Measurements from ENCODE around the gene TNIP1.

TNIP1 gene

DNA sequence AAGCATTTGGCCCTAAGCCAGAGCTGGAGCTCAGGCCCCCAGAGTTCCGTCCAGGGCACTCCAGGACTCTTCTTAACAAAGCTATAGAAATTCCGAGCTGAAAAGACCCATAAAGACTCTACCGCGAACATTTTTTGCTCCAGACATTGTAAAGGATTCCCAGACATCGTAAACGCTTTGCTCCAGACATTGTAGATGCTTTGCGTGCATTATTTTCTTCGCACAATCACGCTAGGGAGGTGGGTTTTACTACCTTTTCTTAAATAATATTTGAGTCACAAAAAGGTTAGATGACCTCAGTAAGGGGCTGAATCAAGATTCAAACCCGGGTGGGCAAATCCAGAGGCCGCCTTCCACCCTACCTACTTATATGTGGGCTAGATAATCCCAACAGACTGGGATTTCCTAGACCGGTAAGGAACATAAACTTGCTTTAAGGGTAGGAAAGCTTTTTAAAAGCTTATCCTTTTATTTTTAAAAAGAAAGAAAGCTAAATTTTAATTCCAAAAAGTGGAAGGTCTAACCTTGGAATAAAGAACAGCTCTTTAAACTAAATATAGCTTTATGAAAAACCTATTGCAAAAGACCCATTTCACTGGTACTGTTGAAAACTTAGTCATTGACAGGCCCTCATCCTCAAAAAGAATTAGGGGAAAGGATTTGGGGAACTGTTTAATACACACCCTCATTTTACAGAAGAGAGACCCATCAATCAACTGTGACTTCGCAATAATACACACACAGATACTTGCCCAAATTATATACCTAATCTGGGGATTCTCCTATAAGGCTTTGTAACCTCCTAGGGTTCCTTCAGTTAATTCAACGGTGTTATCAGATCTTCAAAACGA is 822 bp upstream of the TNIP1 start:
- no peak for DNase-seq

DNA sequence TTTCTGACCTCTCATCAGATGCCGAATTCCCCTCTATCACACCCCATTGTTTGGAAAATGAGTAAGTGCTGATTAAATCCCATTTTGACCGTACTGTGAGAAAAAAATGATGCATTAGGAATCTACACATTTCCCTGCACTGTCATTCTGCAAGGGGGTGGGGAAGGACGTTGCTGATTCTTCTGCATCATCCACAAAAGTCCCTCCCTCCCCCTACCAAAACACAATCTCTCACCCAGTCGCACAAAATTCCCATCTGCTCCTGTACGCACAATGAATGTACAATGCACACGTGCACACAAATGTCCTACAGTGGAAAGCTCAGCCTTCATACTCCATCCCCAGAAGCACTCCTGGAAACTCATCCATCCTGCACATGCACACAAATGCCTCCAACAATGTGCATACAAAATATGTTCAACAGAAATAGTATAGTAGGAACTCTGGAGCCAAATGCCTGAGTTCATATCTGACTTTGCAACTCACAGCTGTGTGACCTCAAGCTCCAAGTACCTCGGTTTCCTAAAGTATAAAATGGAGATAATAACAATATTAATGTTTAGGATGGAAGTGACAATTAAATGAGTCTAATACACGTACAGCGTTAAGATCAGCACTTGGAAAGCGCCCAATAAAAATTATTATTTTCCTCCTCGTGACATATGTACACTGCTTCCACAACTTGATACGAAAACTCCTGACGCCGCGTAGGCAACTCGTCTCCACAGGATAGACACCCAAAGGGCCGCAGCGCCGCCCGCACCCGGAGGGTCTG is 809 bp downstream of the TNIP1 start:
- no peak for DNase-seq

DNA sequence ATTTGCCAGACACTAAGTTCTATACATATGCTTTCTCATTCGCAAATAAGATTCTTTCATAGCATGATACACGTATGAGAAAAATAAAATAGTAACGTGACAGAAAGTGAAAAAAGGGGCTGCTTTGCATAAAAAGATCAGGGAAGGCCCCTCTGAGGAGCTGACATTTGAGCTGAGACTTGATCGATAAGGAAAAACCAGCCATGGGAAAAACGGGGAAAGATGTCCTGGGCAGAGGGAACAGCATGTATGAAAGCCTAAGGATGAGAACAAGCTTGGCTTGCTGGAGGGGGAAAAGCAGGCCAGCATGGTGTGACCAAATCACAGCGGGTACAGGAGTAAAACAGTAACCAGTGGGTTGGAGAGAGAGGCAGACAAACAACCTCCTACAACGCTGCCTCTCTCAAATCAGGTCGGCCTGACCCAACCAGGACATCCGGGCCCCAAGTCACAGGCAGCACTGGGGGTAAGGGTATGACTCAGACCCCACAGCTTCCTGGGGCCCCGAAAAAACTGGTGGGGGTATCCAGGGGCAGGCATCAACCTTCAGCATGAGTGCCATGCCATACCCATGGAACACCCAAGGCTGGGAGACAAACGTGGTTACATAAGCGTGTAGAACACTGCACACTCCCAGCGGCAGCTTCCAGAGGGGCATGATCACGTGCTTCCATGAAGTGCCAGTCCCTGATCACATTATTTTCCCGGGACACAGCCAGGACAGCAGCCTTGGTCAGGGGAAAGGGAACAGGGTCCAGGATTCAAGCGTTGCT is 2.2 kb downstream of the TNIP1 start:
- no peak for DNase-seq

DNA sequence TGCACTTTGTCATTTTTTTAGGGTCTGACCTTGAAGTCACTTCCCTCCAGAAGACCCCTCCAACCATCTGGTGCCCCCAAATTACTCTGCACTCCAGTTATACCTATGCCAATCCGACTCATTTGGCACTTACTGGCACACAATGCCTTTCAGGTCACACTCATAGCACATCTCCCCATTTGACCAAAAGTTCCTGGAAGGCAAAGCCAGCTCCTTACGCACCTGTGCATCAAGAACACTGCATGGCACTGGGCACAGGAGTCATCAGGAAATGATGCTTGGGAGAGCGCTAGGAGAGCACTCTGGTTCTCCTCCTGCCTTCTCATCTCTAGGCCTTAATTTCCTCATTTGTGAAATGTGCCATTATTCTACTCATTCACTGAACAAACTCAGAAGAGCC is 2.9 kb downstream of the TNIP1 start:
- DNase-seq, result no peak

DNA sequence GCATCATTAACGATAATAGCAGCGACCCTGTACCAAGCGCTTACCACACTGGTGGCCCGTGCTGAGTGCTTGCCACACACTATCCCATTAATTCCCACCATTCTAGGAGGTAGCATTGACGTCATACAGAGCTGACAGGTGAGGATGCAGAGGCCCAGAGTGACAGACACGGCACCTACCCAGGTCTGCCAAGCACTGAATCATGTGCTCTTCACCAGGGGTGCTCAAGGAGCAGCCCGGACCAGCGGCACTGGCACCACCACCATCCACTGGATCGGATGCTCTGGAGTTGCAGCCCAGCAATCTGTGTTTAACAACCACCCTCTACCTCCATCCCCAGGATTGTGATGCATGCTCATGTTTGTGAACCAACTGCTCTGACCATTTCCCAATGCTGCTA is 3.4 kb downstream of the TNIP1 start:
- DNase-seq, result no peak

DNA sequence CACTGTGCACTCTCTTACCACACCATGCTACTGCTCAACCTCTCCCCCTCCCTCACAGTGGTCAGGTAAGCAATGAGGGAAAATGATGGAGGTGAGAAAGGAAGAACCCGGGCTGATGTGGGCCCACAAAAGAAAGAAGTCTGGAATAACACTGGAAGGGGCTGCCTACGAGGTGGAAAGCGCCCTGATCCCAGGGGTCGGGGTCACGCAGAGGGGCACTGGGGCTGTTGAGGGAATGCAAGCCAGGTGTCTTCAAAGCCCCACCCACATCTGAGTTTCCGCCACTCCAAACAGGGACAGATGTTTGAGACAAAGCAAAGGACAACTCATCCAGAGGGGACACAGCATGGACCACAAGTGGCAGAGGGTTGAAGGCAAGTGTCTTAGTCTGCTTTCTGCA is 4.2 kb downstream of the TNIP1 start:
- DNase-seq, result no peak

DNA sequence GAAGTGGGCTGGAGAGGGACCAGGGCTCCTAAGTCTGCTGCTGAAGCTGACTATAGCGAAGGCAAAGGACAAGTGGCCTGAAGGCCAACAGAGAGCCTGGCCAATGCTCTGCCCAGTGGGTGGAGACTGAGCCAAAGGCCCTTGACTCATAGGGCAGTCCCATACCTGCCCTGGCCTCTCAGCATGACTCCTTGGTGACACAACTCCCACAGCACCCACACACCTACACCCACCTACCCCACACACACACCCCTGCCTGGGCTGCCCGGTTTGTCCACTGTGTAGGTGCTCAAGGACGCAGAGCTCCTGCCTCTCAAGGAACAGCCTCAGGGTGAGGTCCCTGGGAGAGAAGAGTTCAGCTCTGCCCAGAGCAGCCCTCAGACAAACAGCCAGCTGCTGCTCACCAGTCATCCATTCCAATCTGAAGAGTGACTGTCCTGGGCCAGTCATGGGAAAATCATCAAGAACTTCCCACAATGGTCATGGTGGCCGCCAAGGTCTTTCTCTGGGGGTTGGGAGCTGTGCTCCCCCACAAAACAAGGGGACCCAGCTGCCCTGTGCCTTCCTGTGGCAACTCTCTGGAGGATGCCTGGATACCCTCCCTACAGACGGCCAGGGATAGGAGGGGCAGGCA is 5.0 kb downstream of the TNIP1 start:
- no peak for DNase-seq

DNA sequence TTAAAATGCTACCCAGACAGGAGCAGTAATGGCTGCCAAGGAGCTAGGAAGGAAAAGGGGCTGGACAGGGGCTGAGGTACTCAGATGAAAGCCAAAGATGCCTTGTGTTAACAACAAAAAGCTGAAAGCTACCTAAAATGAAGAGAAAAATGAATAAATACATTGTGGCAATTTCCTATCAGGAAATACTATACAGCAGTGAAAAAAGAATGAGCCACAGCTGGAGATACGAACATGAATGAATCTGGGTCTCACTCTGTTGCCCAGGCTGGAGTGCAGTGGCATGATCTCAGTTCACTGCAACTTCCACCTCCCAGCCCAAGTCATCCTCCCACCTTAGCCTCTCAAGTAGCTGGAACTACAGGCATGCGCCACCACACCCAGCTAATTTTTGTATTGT is 6.3 kb downstream of the TNIP1 start:
- no peak for DNase-seq

DNA sequence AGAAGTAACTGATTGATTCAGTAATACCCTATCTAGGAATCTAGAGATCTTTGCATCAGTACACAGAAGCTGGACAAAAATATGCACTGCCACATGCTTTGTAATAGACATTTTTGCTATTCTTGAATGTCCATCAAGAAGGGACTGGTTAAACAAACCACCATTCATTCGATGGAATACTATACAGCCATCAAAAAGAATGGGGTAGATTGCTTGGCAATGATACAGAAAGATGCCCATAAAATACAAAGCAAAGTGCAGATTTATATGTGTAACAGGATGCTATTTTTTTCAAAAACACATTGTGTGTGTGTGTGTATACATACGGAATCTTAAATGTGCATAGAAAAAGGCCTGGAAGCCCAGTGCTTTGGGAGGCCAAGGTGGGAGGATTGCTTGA is 7.6 kb downstream of the TNIP1 start:
- DNase-seq, result no peak

DNA sequence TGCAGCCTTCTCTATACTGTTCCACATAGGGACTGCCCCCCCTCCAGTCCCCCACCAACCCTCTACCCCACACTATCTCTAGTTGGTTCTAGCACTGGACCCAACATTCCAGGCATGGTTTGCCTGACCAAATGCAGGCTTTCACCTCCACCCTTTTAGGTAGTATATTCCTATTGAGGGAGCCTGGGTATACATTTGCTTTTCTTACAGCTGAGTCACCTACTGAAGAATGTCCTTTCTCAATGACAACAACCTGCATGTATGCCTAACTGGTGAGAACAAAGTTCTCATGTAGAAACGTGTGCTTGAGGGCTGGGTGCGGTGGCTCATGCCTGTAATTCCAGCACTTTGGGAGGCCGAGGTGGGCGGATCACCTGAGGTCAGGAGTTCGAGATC is 8.2 kb downstream of the TNIP1 start:
- no peak for DNase-seq

DNA sequence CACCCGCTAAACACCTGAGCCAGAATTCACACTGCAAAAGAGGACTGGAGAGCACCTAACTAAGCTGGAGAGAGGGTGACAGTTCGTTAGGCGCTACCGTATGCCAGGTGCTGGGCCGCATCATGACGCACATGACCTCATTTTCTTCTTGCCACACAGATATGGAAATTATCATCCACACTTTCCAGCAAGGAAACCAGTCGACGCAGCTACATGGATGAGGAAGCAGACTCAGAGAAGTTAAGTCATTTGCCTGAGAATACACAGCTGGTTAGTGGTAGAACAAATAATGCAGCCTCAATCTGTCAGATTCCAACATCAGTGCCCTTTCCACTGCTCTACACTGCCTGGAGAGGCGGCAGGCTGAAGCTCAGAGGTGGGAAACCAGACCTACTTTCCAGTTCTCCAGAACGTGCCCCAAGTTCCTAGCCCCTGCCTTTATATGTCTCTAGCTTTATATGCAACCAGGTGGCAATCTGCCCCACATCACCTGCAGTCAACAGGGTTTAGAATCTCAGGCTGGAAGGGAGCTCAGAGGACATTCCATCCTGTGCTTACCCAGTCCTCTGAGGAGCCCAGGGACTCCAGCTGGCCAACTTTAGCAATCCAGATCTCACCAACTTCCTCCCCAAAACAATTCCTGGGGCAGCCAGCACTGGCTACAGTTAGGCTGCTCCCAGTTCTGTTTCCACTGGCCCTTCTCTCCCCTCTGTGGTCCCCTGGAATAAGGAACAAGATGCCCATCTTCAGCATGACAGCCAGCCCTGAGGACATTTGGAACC is 8.8 kb downstream of the TNIP1 start:
- DNase-seq, result no peak

DNA sequence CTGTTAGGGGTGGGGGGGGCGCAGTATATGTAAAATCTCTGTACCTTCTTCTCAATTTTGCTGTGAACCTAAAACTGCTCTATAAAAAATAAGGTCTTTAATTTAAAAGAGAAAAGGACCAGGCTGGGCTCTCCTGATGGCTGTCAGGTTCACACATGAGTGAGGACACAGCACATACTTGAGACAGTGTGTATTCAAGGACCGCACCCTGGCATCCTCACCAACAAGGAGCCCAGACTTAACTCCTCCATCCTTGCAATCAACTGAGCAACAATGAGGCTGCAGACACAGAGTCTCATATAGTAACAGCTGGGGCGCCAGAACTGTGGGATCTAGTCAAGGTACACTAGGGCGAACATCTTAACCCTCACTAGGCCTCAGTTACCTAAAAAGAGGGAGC is 9.8 kb downstream of the TNIP1 start:
- DNase-seq, result no peak

DNA sequence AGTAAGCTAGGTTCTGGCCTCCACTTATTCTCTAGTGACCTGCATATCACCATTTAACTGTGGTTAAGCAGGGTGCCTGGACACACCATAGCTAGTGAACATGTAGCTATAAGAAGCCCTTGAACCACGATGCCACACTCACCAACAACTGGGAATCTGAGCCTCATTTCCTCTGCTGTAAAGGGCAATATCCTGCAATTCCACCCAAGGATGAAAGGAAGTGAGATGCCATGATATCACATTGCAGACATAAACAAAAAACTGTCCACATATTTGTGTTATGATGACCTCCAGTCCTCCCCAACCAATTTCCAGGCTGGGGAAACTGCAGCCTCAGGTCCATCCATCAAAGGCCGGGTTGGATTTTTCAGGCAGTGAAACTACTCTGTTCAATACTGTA is 10.4 kb downstream of the TNIP1 start:
- no peak for DNase-seq

DNA sequence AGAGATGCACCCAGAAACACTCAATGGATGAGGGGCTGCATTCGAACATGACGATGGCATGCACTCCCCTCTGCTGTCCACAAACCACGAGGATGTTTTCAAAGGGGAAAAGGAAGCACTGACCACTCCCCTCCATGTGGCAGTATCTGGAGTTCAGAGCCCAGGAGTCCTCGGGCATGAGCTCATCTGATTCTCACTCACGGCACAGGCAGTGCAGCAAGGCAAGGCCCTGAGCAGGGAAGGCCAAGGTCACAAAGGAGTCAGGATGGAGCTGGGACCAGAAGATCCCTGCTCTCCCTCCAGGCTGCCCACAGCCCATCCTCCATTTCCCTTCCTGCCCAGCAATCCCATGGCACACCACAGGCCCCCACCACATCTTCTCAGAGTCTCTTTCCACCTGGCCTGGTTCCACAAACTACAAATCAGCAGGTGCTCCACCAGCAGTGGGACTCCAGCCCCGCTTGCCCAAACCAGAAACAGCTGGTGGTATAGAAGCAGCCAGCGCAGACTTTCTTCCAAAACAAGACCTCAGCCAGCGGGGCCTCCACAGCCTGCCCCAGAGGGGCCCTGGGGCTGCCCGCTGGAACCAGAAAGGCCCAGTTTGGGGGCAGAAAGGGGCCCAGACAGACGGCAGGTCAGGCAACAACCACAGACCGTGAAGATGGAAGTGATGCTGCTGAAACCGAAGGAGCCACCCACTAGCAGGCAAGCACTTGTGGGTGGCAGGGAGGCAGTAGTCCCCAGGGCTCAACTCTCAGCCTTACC is 12.2 kb downstream of the TNIP1 start:
- DNase-seq, result no peak

DNA sequence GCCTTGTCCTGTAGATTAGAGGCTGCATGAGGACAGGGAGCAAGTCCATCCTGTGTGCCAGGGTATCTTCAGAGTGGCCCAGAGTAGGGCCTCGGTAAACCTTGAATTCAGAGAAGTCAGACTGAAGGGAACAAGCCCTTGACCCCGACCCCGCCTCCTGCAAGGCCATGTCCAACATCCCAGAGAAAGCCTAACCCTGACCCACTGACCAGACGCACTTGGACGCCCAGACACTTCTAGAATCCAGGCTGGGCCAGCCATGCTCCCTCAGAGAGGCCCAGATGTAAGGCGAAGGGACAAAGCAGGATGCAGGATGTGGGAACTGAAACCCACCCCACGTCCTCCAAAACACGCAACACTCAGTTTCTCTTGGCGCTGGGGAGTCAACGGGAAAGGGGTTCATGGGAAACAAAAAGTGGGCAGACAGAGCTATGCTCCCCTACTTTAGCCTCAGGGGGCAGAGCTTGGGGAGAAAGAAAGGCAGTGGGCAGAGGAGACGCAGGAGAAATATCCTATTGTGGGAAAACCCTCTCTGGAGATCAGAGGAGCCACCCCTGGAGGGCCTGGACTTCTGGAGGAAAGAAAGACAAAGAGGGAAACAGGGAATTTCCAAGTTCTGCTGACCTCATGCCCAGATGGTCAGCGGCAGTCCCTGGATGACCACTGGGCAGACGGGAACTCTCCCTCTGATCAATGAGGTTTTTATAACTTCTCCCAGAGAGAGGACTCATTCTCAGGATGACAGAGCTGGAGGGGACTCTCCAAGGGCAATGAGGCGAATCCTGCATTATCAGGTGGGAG is 13.0 kb downstream of the TNIP1 start:
- no peak for DNase-seq

DNA sequence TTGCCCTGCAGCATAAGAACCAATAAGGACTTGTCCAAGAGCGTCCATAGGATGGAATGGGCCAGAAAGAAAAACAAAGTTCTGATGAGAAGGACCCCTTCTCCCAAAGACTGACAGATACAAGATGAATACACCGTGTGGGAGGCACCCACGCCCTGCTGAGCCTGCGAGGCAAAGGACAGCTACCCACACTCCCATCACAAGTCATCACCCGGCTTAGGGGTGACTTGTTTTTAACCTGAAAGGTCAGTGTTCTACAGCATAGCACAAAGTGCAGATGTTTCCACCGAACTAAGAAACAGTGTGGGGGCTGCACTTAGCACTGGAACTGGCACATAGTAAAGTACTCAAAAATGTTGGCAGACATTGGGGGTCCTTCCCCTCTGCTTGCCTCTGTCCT is 13.9 kb downstream of the TNIP1 start:
- no peak for DNase-seq

DNA sequence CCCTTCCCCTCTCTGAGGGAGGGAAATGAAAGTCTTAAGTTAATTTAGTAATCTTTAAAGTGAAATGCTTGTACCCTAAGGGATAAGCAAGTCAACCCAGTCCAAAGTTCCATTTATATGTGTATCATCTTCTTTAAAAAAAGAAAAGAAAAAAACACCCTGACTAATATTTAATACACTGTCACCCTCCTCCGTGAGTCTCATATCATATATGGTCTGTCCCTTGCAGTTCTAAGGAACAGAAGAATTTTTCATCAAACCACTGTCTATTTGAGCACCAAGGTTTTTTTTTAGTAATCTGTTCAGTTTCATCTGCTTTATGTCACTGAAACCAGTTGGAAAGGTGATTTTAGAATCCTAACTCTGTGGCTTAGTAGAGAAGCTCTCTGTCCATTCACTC is 15.2 kb downstream of the TNIP1 start:
- no peak for DNase-seq

DNA sequence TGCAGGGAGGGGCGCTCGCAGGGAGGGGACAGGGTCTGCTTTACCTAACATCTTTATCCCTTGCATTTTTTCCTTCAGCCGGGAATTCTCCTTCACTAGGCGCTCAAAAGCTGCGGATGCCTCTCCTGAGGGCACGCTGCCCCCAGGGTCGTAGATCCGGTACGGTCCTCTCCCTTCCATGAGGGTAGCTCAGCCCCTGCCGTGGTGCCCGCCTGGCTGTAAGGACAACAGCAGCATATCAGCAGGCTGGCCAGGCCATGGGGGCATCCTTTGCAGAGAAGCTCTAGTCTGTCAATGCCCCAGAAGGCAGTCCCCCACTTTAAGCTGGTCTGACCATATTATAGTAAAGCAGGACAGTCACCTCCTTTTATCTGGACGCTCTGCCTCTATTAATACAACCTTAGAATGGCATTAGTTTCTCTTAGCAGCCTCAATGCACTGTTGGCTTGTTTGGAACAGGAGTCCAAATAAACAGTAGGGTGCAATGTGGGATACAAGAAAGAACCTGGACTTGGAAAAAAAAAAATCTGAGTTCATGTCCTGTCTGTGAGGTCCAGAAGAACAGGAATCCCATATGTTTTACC is 15.8 kb downstream of the TNIP1 start:
- no peak for DNase-seq

DNA sequence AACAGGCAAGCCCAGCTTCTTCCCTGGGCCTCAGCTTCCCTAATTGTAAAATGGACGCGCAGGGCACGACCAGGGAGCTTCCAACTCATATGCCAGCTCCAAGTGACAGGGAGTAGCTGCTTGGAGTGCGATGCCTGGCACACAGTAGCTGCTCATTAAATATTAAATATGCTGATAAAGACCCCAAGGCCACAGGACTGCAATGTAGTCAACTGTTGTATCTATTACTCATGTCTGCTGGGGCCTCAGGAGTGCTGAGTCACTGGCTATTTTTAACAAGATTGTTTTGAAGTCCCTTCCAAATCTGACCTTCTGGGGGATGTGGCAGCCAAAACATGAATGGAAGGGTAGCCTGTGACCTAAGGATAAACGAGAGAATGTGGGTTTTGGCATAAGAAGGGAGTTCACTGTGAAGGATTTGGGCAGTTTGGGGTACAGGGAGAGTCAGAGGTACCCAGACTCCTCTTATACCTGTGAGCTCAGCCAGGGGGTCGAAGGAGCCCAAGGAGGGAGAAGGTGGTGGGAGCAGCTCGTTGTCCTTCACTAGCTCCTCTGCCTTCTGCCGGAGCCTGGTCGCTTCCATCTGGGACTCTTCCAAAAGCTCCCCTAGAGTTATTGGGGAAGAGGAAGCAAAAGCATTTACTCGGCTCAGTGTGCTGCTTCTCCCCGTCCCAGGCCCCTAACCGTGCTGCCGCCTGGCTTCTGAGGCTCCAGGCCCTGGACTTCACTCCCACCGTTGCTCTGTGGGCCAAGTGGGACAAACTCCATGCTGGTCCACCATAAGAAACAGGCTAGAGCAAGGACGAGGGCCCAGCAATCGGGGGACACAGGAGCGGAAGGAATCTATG is 17.5 kb downstream of the TNIP1 start:
- no peak for DNase-seq
